ENCODE data around the gene DMRTB1. TPM values are rescaled to one million over a fixed set of nuclear protein-coding genes. Genes with fewer than 3 reads are reported as not detected.

The DMRTB1 gene
- total and polyA plus RNA-seq, 2 of the 4 experiments (the other 2 are of a cell fraction) = not detected

DNA sequence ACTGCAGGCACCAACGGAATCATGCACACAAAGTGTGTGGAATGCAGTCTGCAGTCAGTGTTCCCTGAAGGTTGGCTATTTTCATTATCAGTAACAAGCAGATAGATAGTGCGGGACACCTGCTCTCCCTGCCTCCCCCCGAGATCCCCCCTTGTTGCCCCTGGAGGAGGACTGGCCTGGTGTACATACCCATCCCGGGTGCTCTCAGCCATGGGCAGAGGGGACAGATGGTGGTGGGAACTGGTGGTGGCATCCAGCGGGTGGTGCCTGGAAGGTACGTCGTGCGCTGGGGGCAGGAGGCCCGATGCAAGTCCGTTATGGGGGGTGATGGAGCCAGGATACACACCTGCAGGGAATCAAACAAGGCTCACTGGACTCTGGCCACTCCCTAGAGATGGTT, 55.2 kb downstream of the DMRTB1 start:
- Histone ChIP-seq H3K56ac (ENCODE audit: extremely low read depth, insufficient read depth, low read length) (no peak overlapping the region), H2AK9ac (replicated peaks; ENCODE audit: low read depth, low read length, poor library complexity) (no peak overlapping the region), H3K4me1 (ENCODE audit: control insufficient read depth, insufficient read depth, low read length) (peaks cover 5% of the 10 kb centered on the region), H2BK120ac (ENCODE audit: low read depth, low read length) (no peak overlapping the region), H3K23ac (ENCODE audit: low read depth, low read length) (no peak overlapping the region), H3K27me3 (ENCODE audit: control insufficient read depth, insufficient read depth, low read length) (no peaks in the 10 kb centered on the region), H4K91ac (ENCODE audit: insufficient read depth, low read depth, low read length) (no peak overlapping the region), H3K4ac (ENCODE audit: low read depth, low read length) (no peak overlapping the region), H2BK15ac (ENCODE audit: low read depth, low read length) (no peak overlapping the region), H3K79me1 (ENCODE audit: low read depth in 1 of 2, low read length in 2 of 2) (no peaks in the 10 kb centered on the region), H2AK5ac (ENCODE audit: low read depth, low read length) (no peak overlapping the region), H3K27ac (ENCODE audit: insufficient read depth, low read length) (no peak overlapping the region), H4K5ac (ENCODE audit: low read depth, low read length) (no peak overlapping the region), H4K20me1 (ENCODE audit: insufficient read depth, low read length) (no peaks in the 10 kb centered on the region), H4K8ac (ENCODE audit: low read depth in 2 of 2, low read length in 2 of 2) (no peak overlapping the region), H2BK5ac (ENCODE audit: low read depth, low read length, poor library complexity, severe bottlenecking) (no peak overlapping the region), H2BK20ac (ENCODE audit: low read depth, low read length) (no peak overlapping the region), H3K9me3 (ENCODE audit: control insufficient read depth, insufficient read depth, low read length) (no peaks in the 10 kb centered on the region), H3K14ac (replicated peaks; ENCODE audit: low read depth, low read length) (no peak overlapping the region), H3K18ac (ENCODE audit: low read depth, low read length) (no peak overlapping the region), H3K36me3 (ENCODE audit: control insufficient read depth, insufficient read depth, low read length) (peaks cover 4% of the 10 kb centered on the region; the same call in 1 of the 2 replicates), H3K9ac (ENCODE audit: low read depth, low read length) (no peak overlapping the region), H2AFZ (replicated peaks; ENCODE audit: low read length, poor library complexity) (no peak overlapping the region), H3K9me1 (ENCODE audit: insufficient read depth, low read length) (no peaks in the 10 kb centered on the region), H3K4me3 (ENCODE audit: insufficient read depth, low read depth, low read length) (no peak overlapping the region), H3K4me2 (ENCODE audit: low read depth, low read length) (no peak overlapping the region)
- POLR2A ChIA-PET (ENCODE audit: unreplicated experiment) = no interaction called here
- WGBS, 2 experiments (ENCODE audit: extremely low coverage in 2 of 2, insufficient read length in 1 of 2) = 87% methylated on average over 4 of the region's 10 CpGs; no CpG with 5 or more reads in 1 of the 2 experiments
- intact Hi-C loops (cut with micrococcal nuclease) = no loop called here
- no peak for TF ChIP-seq RAD21 (IDR thresholded peaks at IDR 0.05; ENCODE audit: low read length)
- TF ChIP-seq SMC3 (IDR thresholded peaks at IDR 0.05; ENCODE audit: low read depth, low read length) = no peak
- TF ChIP-seq CTCF (conservative IDR thresholded peaks at IDR 0.05; ENCODE audit: low read depth, low read length) = no peak
- no peak for TF ChIP-seq CHD1 (IDR thresholded peaks at IDR 0.05; ENCODE audit: low read depth, low read length)
- TF ChIP-seq, protein P1, sequence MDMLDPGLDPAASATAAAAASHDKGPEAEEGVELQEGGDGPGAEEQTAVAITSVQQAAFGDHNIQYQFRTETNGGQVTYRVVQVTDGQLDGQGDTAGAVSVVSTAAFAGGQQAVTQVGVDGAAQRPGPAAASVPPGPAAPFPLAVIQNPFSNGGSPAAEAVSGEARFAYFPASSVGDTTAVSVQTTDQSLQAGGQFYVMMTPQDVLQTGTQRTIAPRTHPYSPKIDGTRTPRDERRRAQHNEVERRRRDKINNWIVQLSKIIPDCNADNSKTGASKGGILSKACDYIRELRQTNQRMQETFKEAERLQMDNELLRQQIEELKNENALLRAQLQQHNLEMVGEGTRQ (IDR thresholded peaks at IDR 0.05; ENCODE audit: low read depth, low read length) = no peak
- TF ChIP-seq, protein P2, sequence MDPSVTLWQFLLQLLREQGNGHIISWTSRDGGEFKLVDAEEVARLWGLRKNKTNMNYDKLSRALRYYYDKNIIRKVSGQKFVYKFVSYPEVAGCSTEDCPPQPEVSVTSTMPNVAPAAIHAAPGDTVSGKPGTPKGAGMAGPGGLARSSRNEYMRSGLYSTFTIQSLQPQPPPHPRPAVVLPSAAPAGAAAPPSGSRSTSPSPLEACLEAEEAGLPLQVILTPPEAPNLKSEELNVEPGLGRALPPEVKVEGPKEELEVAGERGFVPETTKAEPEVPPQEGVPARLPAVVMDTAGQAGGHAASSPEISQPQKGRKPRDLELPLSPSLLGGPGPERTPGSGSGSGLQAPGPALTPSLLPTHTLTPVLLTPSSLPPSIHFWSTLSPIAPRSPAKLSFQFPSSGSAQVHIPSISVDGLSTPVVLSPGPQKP (IDR thresholded peaks at IDR 0.05; ENCODE audit: borderline replicate concordance, low read depth, low read length) = no peak
- TF ChIP-seq BHLHE40 (IDR thresholded peaks at IDR 0.05; ENCODE audit: low read depth, low read length) = no peak
- TF ChIP-seq FOS (IDR thresholded peaks at IDR 0.05; ENCODE audit: low read depth, low read length) = no peak
- no peak for TF ChIP-seq RFX5 (IDR thresholded peaks at IDR 0.05; ENCODE audit: low read depth, low read length)
- TF ChIP-seq MAFK (IDR thresholded peaks at IDR 0.05; ENCODE audit: low read depth, low read length) = no peak
- TF ChIP-seq CEBPB (IDR thresholded peaks at IDR 0.05; ENCODE audit: low read depth, low read length) = no peak
- TF ChIP-seq RCOR1 (IDR thresholded peaks at IDR 0.05; ENCODE audit: insufficient replicate concordance, low read length) = no peak
- TF ChIP-seq POLR2A (IDR thresholded peaks at IDR 0.05; ENCODE audit: low read depth, low read length) = no peak
- no peak for TF ChIP-seq NFE2L2 (IDR thresholded peaks at IDR 0.05; ENCODE audit: low read depth, low read length)
- no peak for TF ChIP-seq MAZ (IDR thresholded peaks at IDR 0.05; ENCODE audit: borderline replicate concordance, low read depth, low read length)
- TF ChIP-seq MXI1 (IDR thresholded peaks at IDR 0.05; ENCODE audit: borderline replicate concordance, low read depth, low read length) = no peak
- CTCF ChIA-PET = no interaction called here
- in situ Hi-C loops (cut with MboI; ENCODE audit: low sequenced_read_pairs) = no loop called here
- BruUV-seq (replicated peaks) = no TSS peak
- dilution Hi-C loops (cut with HindIII; ENCODE audit: low sequenced_read_pairs, unreplicated experiment) = no loop called here
- DNase-seq (no peak), ATAC-seq (ENCODE audit: low read depth) (no peak)
